ENCODE measurements around the gene ECHDC3.

GRCh38 chr10:11727563-11727962 lies 14.6 kb upstream of the ECHDC3 start:
- no peak for TF ChIP-seq CTCF (conservative IDR thresholded peaks at IDR 0.05; ENCODE audit: low read length)
- no peak for TF ChIP-seq EZH2phosphoT487 (IDR thresholded peaks at IDR 0.05; ENCODE audit: borderline replicate concordance)

All from Loucy (cell line).